K562 (cell line): ENCODE results near the gene ERF.

Experiments used
- ATF1 ChIP-seq, 2 experiments: fragments of 450-650 bp in 1 of 2; IDR thresholded peaks; 2 replicates each; pipeline ENCODE4 v1.6.1; 2016; ENCODE audit warnings: missing compliant biosample characterization in 1 of 2, missing genetic modification characterization in 1 of 2
- CTCF ChIP-seq, 3 experiments: IDR thresholded peaks in 2 of 3; conservative IDR thresholded peaks in 1 of 3; 2 replicates each; pipeline ENCODE4 v1.5.1; 2011 to 2012; ENCODE audit warnings: low read length in 3 of 3, mild to moderate bottlenecking in 3 of 3, control low read depth in 2 of 3, improper control_type of control experiment in 1 of 3, inconsistent platforms in 1 of 3, low read depth in 1 of 3, mixed read lengths in 1 of 3, moderate library complexity in 1 of 3; ENCODE audit not compliant: insufficient read depth in 2 of 3
- HMGXB4 ChIP-seq: sonication (generic); formaldehyde crosslinking; IDR thresholded peaks from 2 replicates; pipeline ENCODE4 v1.8.1; 2023; ENCODE audit warnings: mild to moderate bottlenecking, missing genetic modification reagents
- MAFF ChIP-seq: IDR thresholded peaks from 2 replicates; pipeline ENCODE4 v1.6.1; 2012; ENCODE audit warnings: low read length, improper control_type of control experiment
- PRDM10 ChIP-seq: fragments of 450-650 bp; IDR thresholded peaks from 2 replicates; pipeline ENCODE4 v1.6.1; 2018; ENCODE audit not compliant: partially characterized antibody
- TEAD1 ChIP-seq, 2 experiments: fragments of 450-650 bp in 1 of 2; sonication (generic) in 1 of 2; formaldehyde crosslinking; IDR thresholded peaks; 2 replicates each; pipeline versions ENCODE4 v1.4.0 to v1.8.0; 2020 to 2022; ENCODE audit warnings: mild to moderate bottlenecking in 2 of 2, missing genetic modification reagents in 1 of 2
- USF1 ChIP-seq: sonication (generic); formaldehyde crosslinking; IDR thresholded peaks from 2 replicates; pipeline ENCODE4 v1.9.0; 2022; ENCODE audit warnings: mild to moderate bottlenecking, missing genetic modification reagents

- TF ChIP-seq TEAD1 (CRISPR knock-in tag; IDR thresholded peaks at IDR 0.05) = no peak
- TF ChIP-seq MAFF = no peak
- TF ChIP-seq USF1 (CRISPR knock-in tag) = 0 out of 2 replicates have a peak, but pooled peaks have one; percentile 44
- no peak for TF ChIP-seq CTCF (IDR thresholded peaks at IDR 0.05 in 2 of 3, conservative IDR thresholded peaks at IDR 0.05 in 1 of 3; ENCODE audit: insufficient read depth in 2 of 3, low read depth in 1 of 3, low read length in 3 of 3)
- no peak for TF ChIP-seq ATF1 (CRISPR knock-in tag; IDR thresholded peaks at IDR 0.05)
- TF ChIP-seq ATF1 (tag; IDR thresholded peaks at IDR 0.05) = no peak
- TF ChIP-seq HMGXB4 = no peak
- no peak for TF ChIP-seq PRDM10
Observed at GRCh38 chr19:42207767-42208271, 47.1 kb downstream of the ERF start.
